HUES64 (cell line): ENCODE measurements around the gene HMBS.
"Not testable (repeated sequence)": the region's sequence is repeated elsewhere in the genome, so short reads cannot be mapped to it uniquely, and the experiment has no call there.

ENCODE experiments used
- H3K27ac ChIP-seq: 2 replicates; pipeline ENCODE4 v1.7.0; 2013; ENCODE audit warnings: low read depth, low read length, inconsistent platforms
- H3K27me3 ChIP-seq: 2 replicates; pipeline ENCODE4 v1.6.1; 2013; ENCODE audit warnings: mild to moderate bottlenecking, low read length; ENCODE audit not compliant: insufficient read depth
- H3K36me3 ChIP-seq: 2 replicates; pipeline ENCODE4 v1.6.1; 2013; ENCODE audit warnings: mild to moderate bottlenecking, low read length; ENCODE audit not compliant: insufficient read depth
- H3K4me1 ChIP-seq: 2 replicates; pipeline ENCODE4 v1.6.1; 2013; ENCODE audit warnings: mild to moderate bottlenecking, low read length, moderate library complexity; ENCODE audit not compliant: insufficient read depth
- H3K4me3 ChIP-seq: 2 replicates; pipeline ENCODE4 v1.5.1; 2013; ENCODE audit warnings: mild to moderate bottlenecking, low read length, moderate library complexity
- H3K9ac ChIP-seq: 2 replicates; pipeline ENCODE4 v1.6.1; 2013; ENCODE audit warnings: mild to moderate bottlenecking, low read depth, low read length
- H3K9me3 ChIP-seq: 2 replicates; pipeline ENCODE4 v1.6.1; 2013; ENCODE audit warnings: low read depth, low read length; ENCODE audit not compliant: insufficient read depth
- WGBS: fragments of 150-250, 120-280 bp; methylation state at CpG from one replicate; pipeline ENCODE4 v1.1.7; 2013; ENCODE audit warnings: missing lambda C conversion rate; 5-methylcytosine and 5-hydroxymethylcytosine counted together

The HMBS gene

GRCh38 chr11:119125821-119126220, 41.1 kb downstream of the HMBS start:
- H3K9me3 ChIP-seq = no peaks in the 10 kb centered on the region
- peaks cover 4% of the 10 kb centered on the region; the same call in 1 of the 2 replicates for H3K4me1 ChIP-seq
- H3K27me3 ChIP-seq = no peaks in the 10 kb centered on the region
- 93% methylated on average over 6 of the region's 6 CpGs for WGBS
- no peak overlapping the region for H3K9ac ChIP-seq
- no peak overlapping the region for H3K4me3 ChIP-seq
- H3K27ac ChIP-seq = no peak overlapping the region
- H3K36me3 ChIP-seq = peaks cover 37% of the 10 kb centered on the region

- Histone ChIP-seq H3K9me3 (no peaks in the 10 kb centered on the region), H3K36me3 (peaks cover 45% of the 10 kb centered on the region), H3K27me3 (no peaks in the 10 kb centered on the region), H3K4me1 (peaks cover 4% of the 10 kb centered on the region; the same call in 1 of the 2 replicates), H3K4me3 (no peak overlapping the region), H3K27ac (no peak overlapping the region), H3K9ac (no peak overlapping the region)
- WGBS = 94% methylated on average over 4 of the region's 5 CpGs
These were observed 42.1 kb downstream of the HMBS start for GRCh38 chr11:119126675-119127268.

- Histone ChIP-seq H3K27ac (no peak overlapping the region), H3K27me3 (no peaks in the 10 kb centered on the region), H3K9ac (0 out of 2 replicates have a peak overlapping the region, but pooled peaks have one; percentile 11), H3K4me1 (no peaks in the 10 kb centered on the region), H3K36me3 (peaks cover 66% of the 10 kb centered on the region), H3K9me3 (no peaks in the 10 kb centered on the region), H3K4me3 (no peak overlapping the region)
- 95% methylated on average over 3 of the region's 3 CpGs for WGBS
These were observed 46.0 kb downstream of the HMBS start for GRCh38 chr11:119130662-119131061.

DNA sequence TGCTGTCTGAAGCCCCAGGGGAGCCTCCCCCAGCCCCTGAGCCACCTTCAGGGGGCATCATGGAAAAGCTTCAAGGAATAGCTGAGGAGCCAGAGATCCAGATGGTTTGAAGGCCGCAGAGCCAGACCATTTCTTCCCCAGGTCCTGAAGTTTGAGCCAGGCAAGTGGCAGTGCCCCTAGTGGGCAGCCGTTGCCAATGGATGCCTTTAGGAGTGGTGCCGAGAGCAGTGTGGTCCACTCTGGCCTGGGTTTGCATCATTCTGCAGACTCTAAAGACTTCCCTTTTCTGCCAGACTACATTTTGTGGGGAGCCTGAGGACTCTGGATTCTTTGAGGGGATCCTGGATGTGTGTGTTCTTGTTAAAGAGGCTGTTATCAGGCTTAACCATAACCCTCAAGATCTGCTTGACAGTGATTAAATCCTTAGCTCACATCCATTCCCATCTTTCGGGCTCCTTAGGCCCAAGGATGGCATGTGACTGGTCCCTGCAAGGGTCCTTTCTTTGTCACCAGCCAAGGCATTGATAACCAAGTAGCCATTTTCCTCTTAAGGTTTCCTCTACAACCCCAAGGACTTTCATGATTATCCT, 49.8 kb downstream of the HMBS start:
- Histone ChIP-seq H3K4me3 (no peak overlapping the region), H3K9me3 (no peaks in the 10 kb centered on the region), H3K36me3 (peaks cover 51% of the 10 kb centered on the region), H3K27me3 (no peaks in the 10 kb centered on the region), H3K9ac (no peak overlapping the region), H3K4me1 (no peaks in the 10 kb centered on the region), H3K27ac (no peak overlapping the region)
- 91% methylated on average over 4 of the region's 4 CpGs for WGBS

DNA sequence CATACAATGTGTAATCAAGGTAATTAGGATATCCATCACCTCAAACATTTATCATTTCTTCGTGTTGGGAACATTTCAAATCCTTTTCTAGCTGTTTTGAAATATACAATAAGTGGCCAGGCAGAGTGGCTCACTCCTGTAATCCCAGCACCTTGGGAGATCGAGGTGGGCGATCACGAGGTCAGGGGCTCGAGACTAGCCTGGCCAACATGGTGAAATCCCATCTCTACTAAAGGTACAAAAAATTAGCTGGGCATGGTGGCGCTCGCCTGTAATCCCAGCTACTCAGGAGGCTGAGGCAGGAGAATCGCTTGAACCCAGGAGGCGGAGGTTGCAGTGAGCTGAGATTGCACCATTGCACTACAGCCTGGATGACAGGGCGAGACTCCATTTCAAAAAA, 54.6 kb downstream of the HMBS start:
- WGBS = 89% methylated on average over 9 of the region's 10 CpGs
- not testable (repeated sequence) for H3K4me3 ChIP-seq, H3K9me3 ChIP-seq, H3K27me3 ChIP-seq, H3K27ac ChIP-seq, H3K9ac ChIP-seq, H3K4me1 ChIP-seq, H3K36me3 ChIP-seq
